WI38 (cell line): ENCODE measurements around the gene SDK2.

Experiments
- H3K4me3 ChIP-seq: 2 replicates; pipeline ENCODE4 v1.5.1; 2011; ENCODE audit warnings: low read depth, mild to moderate bottlenecking, control low read depth, low read length
- CTCF ChIP-seq: IDR thresholded peaks from 2 replicates; pipeline ENCODE4 v1.5.1; 2012; ENCODE audit warnings: low read depth, mild to moderate bottlenecking, control low read depth, low read length

The SDK2 gene

DNA sequence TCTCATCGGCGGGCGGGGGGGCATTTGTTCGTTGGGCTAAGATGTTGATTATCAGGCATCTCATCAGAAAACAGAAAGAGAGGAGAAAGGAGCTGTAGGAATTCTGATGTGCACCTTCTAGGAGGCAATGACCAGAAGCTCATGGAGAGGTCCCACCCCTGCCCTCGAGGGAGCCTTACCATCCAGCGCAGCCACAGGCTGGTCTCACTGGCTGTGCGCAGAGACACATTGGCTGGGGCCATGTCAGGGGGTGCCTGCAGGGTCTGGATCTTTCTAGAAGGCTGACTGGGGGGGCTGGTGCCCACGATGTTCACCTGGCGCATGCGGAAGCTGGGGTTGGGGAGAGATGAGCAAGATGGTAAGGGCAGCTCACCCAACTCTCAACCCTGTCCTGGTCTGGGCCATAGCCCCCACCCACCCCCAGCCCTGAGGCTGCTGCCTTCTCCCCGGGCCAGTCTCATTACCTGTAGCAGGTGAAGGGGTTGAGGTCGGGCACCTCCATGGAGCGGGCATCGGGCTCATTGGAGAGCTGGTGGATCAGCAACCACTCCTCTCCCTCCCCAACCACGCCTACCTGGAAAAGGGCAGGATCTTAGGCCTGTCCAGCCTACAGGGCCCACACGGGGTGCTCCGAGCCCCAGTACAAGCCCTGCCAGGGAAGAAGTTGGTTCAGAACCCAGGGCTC, 246.2 kb downstream of the SDK2 start:
- TF ChIP-seq CTCF, result no peak

DNA sequence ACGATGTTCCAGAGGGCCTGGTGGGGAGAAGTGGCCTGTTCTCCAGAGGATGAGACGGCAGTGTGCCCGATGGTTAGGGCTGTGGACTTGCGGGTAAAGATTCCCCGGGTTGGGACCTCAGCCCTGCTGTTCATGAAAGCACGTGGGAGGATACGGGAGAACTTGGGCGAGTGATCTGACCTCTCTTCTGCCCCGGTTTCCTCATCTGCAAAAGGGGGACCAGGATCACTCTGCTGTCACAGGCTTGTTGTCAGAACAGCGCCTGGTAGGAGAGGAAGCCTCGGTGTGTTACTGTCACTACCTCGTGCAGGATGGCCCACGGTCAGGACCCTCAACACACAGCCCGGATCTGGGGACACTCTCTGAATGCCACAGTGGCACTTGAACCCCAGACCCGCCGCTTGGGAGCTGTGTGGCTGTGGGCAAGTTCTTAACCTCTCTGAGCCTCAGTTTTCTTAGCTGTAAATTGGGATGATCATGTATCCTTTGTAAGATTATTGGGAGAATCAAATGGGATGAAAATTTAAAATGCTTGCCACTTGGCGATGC, 246.9 kb downstream of the SDK2 start:
- no peak overlapping the region for H3K4me3 ChIP-seq
- no peak for TF ChIP-seq CTCF

More for the DNA sequence above, 246.2 kb downstream of the SDK2 start:
- H3K4me3 ChIP-seq, result no peak overlapping the region

DNA sequence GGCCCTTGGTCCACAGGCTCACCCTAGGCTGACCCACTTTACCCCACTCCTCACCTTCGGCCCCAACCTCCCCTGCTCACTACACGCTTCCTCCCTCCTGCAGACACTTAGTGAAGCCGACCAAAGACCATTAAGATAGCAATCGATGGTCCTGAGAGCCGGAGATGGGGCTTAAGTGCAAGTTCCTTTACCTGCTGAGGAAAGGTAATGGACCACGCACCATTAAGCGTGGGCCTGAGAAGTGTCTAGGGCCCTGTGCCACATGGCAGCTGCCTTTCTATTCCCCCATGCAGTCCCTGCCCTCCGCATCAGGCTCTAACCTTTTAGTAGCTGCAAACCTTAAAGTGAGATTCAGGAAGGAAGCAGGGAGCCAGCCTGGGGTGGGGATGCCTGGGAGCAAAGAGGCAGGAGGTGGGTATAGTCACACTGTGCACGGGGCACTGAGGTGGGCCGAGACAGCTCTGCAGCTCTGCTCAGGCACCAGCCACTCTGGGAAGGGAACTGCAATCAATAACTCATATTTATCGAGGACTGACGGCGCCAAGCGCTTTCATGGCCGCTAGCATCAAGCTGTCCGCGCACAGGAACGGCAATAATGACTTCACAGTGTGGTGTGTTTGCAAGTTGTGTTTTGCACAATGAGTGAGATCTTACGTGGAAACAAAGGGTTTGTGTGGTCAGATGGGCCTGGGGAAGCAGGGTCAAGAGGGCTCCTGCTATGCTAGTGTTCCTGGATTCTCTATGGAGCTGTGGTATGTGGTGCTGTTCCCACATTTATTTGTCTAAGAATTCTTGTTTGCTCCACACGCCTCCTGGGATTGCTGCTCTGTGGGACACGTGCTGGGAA, 247.6 kb downstream of the SDK2 start:
- TF ChIP-seq CTCF, result no peak
- no peak overlapping the region for H3K4me3 ChIP-seq

DNA sequence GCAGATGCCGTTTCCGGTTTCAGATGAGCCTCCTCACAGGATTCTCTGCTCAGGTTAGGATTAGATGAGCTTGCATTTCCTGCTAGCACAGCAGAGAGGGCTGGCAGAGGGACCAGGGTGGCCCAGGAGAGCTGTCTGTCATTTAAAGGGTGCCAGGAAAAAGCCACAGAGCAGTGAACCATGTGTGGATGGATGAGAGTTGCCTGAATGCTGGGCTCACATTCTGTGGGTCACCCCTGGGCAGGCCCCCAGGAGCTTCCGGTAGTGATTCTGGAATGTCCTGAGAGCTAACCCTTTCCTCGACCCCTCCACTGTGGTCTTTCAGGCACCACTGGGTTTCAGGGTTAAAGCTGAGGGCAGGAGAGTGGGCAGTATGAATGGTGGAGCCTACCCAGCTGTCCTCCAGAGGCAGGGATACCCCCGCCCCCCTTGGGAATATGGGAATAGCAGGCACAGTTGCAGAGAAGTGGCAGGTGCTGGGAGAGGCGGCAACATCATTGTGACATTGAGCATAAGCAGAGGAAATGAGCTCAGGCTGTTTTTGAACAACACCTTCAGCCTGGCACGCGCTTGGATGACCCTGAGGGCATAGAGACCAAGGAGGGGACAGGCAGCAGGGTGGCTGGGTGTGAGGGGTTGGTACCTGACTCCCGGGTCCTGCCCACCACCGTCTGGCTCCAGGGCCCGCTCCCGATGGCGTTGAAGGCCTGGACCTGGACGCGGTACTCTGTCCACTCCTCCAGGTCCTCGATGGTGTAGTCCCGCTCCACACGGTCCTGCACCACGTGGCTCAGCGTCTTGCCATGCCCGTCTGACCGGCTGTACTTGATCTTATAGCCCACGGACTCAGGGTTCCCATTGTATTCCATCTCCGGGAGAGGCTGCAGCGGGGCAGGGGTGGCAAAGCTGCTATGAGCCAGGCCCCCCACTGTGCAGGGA, 249.5 kb downstream of the SDK2 start:
- TF ChIP-seq CTCF, result no peak
- H3K4me3 ChIP-seq, result no peak overlapping the region

GRCh38 chr17:73393962-73394361, 250.3 kb downstream of the SDK2 start:
- H3K4me3 ChIP-seq, result no peak overlapping the region
- TF ChIP-seq CTCF, result no peak

DNA sequence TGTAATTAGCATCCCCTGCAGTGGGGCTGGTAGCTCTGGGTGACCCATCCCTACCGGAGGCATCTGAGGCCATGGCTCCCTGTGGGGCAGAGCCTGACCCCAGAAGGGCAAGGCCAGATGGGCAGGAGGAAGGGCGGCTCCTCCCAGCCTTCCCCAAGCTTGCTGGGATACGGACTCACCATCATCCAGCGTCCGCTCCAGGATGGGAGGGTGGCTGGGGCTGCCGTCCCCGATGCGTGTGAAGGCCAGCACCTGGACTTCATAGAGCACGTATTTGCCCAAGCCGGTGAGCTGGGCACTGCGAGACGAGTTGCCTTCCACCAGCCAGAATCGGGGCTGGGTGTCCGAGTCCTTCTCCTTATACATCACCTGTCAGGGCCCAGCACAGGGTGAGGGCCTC, 250.9 kb downstream of the SDK2 start:
- H3K4me3 ChIP-seq, result no peak overlapping the region
- no peak for TF ChIP-seq CTCF
